B cell (primary cell): Measurements from ENCODE around the gene ADA. TPM values are rescaled to one million over a fixed set of nuclear protein-coding genes. Genes with fewer than 3 reads are reported as not detected.

Experiments
- ATAC-seq: fragments of 200-7000 bp; cut with Tn5 transposase; one replicate; pipeline ENCODE4 v1.10.0; 2021; ENCODE audit warnings: low read depth, mild to moderate bottlenecking, moderate number of reproducible peaks, moderate library complexity
- CTCF ChIA-PET: fragments of 350-600 bp; sonication (Branson Sonifier 250); formaldehyde crosslinking; loops from one replicate; lab custom pipeline; 2021; ENCODE audit warnings: antibody characterized with exemption, inconsistent platforms; lab: Charles Lee
- POLR2A ChIA-PET: fragments of 350-600 bp; sonication (Branson Sonifier 250); formaldehyde crosslinking; loops from one replicate; lab custom pipeline; 2021; ENCODE audit warnings: antibody characterized with exemption; lab: Charles Lee
- DNase-seq: peaks from one replicate; pipeline ENCODE4 v3.0.0; 2013
- H2AFZ ChIP-seq: 2 replicates; pipeline ENCODE4 v1.6.1; 2012; ENCODE audit warnings: mild to moderate bottlenecking, low read depth, low read length; ENCODE audit not compliant: insufficient read depth, poor library complexity, severe bottlenecking
- H3K27ac ChIP-seq, 2 donors: 1 replicate in 1 of 2; 2 replicates in 1 of 2; pipeline ENCODE4 v1.5.1; 2012 to 2013; ENCODE audit warnings: low read length in 2 of 2, mild to moderate bottlenecking in 2 of 2, moderate library complexity in 1 of 2
- H3K27me3 ChIP-seq, 4 experiments: fragments of 200-600 bp in 1 of 4; sonication (generic) in 1 of 4; replicated peaks in 1 of 4; 1 replicate in 2 of 4; 2 replicates in 2 of 4; pipeline versions ENCODE4 v1.6.1 to v1.7.0; 2013 to 2016; ENCODE audit warnings: low read length in 3 of 4, mild to moderate bottlenecking in 2 of 4, mixed read lengths in 1 of 4, moderate library complexity in 1 of 4; ENCODE audit not compliant: insufficient read depth in 4 of 4, control insufficient read depth in 3 of 4; ENCODE audit errors: control extremely low read depth in 1 of 4
- H3K36me3 ChIP-seq, 2 experiments: replicated peaks in 1 of 2; 1 replicate in 1 of 2; 2 replicates in 1 of 2; pipeline versions ENCODE4 v1.6.1 to v1.7.1; 2013; ENCODE audit warnings: low read length in 1 of 2; ENCODE audit not compliant: insufficient read depth in 2 of 2, control insufficient read depth in 1 of 2; ENCODE audit errors: control extremely low read depth in 1 of 2, extremely low read depth in 1 of 2
- H3K4me1 ChIP-seq, 2 donors: fragments of 200-600 bp in 1 of 2; sonication (generic) in 1 of 2; 1 replicate in 1 of 2; 2 replicates in 1 of 2; pipeline versions ENCODE4 v1.5.1 to v1.6.1; 2013 to 2017; ENCODE audit warnings: low read length in 2 of 2; ENCODE audit not compliant: control insufficient read depth in 2 of 2, insufficient read depth in 2 of 2
- H3K4me2 ChIP-seq: replicated peaks from 2 replicates; pipeline ENCODE3; 2012; ENCODE audit warnings: mild to moderate bottlenecking, low read depth, low read length; ENCODE audit not compliant: poor library complexity, severe bottlenecking
- H3K4me3 ChIP-seq, 5 experiments: fragments of 200-600 bp in 1 of 5; sonication (generic) in 1 of 5; 1 replicate in 3 of 5; 2 replicates in 2 of 5; pipeline versions ENCODE4 v1.5.1 to v1.7.0; 2011 to 2016; ENCODE audit warnings: low read length in 4 of 5, mild to moderate bottlenecking in 4 of 5, low read depth in 2 of 5, control low read depth in 1 of 5, moderate library complexity in 1 of 5; ENCODE audit not compliant: insufficient read depth in 1 of 5; ENCODE audit errors: control extremely low read depth in 1 of 5, extremely low read depth in 1 of 5
- H3K79me2 ChIP-seq: fragments of 200-600 bp; sonication (generic); one replicate; pipeline ENCODE4 v1.6.0; 2016; ENCODE audit warnings: low read length; ENCODE audit not compliant: control insufficient read depth, insufficient read depth
- H3K9ac ChIP-seq: fragments of 200-600 bp; sonication (generic); 2 replicates; pipeline ENCODE4 v1.6.1; 2017; ENCODE audit warnings: mild to moderate bottlenecking, low read length, moderate library complexity
- H3K9me3 ChIP-seq, 3 donors: one replicate each; pipeline versions ENCODE4 v1.6.1 to v1.7.1; 2013; ENCODE audit warnings: low read length in 2 of 3; ENCODE audit not compliant: control insufficient read depth in 2 of 3, insufficient read depth in 1 of 3; ENCODE audit errors: control extremely low read depth in 1 of 3
- H4K20me1 ChIP-seq: 2 replicates; pipeline ENCODE4 v1.6.0; 2012; ENCODE audit warnings: mild to moderate bottlenecking, low read length; ENCODE audit not compliant: insufficient read depth, control insufficient read depth, poor library complexity, severe bottlenecking
- H3K27ac Mint-ChIP-seq: one replicate; pipeline ENCODE4 v1.8.0; 2021; ENCODE audit warnings: mixed read lengths
- H3K27me3 Mint-ChIP-seq: one replicate; pipeline ENCODE4 v1.8.0; 2021; ENCODE audit warnings: mixed read lengths
- H3K4me1 Mint-ChIP-seq: one replicate; pipeline ENCODE4 v1.8.0; 2021; ENCODE audit warnings: mixed read lengths
- H3K4me3 Mint-ChIP-seq: one replicate; pipeline ENCODE4 v1.8.0; 2021; ENCODE audit warnings: mixed read lengths
- H3K9me3 Mint-ChIP-seq: one replicate; pipeline ENCODE4 v1.8.0; 2022; ENCODE audit warnings: mixed read lengths; ENCODE audit not compliant: insufficient read depth
- EZH2 ChIP-seq: IDR thresholded peaks from 2 replicates; pipeline ENCODE4 v1.6.1; 2012; ENCODE audit warnings: borderline replicate concordance, low read depth, mild to moderate bottlenecking, moderate library complexity, low read length; ENCODE audit not compliant: insufficient read depth, poor library complexity, severe bottlenecking
- WGBS: methylation state at CpG from one replicate; pipeline ENCODE4 v1.1.5; 2013; ENCODE audit warnings: missing lambda C conversion rate; ENCODE audit not compliant: insufficient coverage; 5-methylcytosine and 5-hydroxymethylcytosine counted together
- intact Hi-C: fragments of 100-400 bp; cut with micrococcal nuclease; formaldehyde crosslinking; loops from one replicate; pipeline ENCODE4 v1.10.0; 2022
- polyA plus RNA-seq: library from polyadenylated mRNA; depleted of rRNA; stranded (reverse); fragments of >200 nt; gene quantifications from 2 replicates; pipeline ENCODE4 v1.2.3, GENCODE V29; 2012
- total RNA-seq, 2 donors: library from RNA; stranded (reverse); fragments of 120-200 nt in 1 of 2; gene quantifications; 1 replicate in 1 of 2; 2 replicates in 1 of 2; pipeline versions ENCODE4 v1.2.3 to v1.2.4, GENCODE V29; 2013 to 2022
- TF ChIP-seq, protein P1 (sequence below): fragments of 200-600 bp; IDR thresholded peaks from one replicate; pipeline ENCODE4 v1.8.0; 2022; ENCODE audit warnings: antibody characterized with exemption, mild to moderate bottlenecking

Gene ADA
- total and polyA plus RNA-seq, 2 donors (not counting 1 experiment from before 2014, with no cell fraction given) = 10.0 to 34.2 TPM

GRCh38 chr20:44609516-44610312, 41.8 kb downstream of the ADA start:
- TF ChIP-seq, protein P1, sequence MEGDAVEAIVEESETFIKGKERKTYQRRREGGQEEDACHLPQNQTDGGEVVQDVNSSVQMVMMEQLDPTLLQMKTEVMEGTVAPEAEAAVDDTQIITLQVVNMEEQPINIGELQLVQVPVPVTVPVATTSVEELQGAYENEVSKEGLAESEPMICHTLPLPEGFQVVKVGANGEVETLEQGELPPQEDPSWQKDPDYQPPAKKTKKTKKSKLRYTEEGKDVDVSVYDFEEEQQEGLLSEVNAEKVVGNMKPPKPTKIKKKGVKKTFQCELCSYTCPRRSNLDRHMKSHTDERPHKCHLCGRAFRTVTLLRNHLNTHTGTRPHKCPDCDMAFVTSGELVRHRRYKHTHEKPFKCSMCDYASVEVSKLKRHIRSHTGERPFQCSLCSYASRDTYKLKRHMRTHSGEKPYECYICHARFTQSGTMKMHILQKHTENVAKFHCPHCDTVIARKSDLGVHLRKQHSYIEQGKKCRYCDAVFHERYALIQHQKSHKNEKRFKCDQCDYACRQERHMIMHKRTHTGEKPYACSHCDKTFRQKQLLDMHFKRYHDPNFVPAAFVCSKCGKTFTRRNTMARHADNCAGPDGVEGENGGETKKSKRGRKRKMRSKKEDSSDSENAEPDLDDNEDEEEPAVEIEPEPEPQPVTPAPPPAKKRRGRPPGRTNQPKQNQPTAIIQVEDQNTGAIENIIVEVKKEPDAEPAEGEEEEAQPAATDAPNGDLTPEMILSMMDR = peak; percentile 97
- no peak for TF ChIP-seq EZH2
- Histone ChIP-seq H3K27me3 (no peaks in the 10 kb centered on the region), H3K9me3 (peaks cover 0 to 7% (median 3%) of the 10 kb centered on the region in 3 donors), H4K20me1 (peaks cover 29% of the 10 kb centered on the region), H3K4me2 (peak overlapping the region; percentile 70), H3K9ac (peak overlapping the region; percentile 32), H3K27ac (peak overlapping the region; percentile 67 to 68), H3K4me1 (peaks cover 26 to 33% of the 10 kb centered on the region in 2 donors), H3K36me3 (peaks cover 0 to 38% of the 10 kb centered on the region in 2 experiments), H3K79me2 (peaks cover 94% of the 10 kb centered on the region), H2AFZ (peak overlapping the region; percentile 70), H3K4me3 (peak overlapping the region in 2 of 5 experiments; percentile 5 to 28)
- Mint-ChIP-seq H3K27me3 (no peaks in the 10 kb centered on the region), H3K4me3 (peak overlapping the region; percentile 84), H3K27ac (peak overlapping the region; percentile 96), H3K9me3 (peaks cover 2% of the 10 kb centered on the region), H3K4me1 (peaks cover 55% of the 10 kb centered on the region)
- peak; percentile 96 for ATAC-seq
- CTCF ChIA-PET = interaction anchor here (0.6 to 15.8 kb wide), 42 partner anchors 9 to 493 kb away, joined by 3 to 772 read pairs (median 4); partner anchors contain the start of genes PKIG, SERINC3 and TTPAL
- peak; percentile 89 for DNase-seq
- intact Hi-C loops = loop anchor here (1.0 to 2.0 kb wide), 8 partner anchors 33 to 394 kb away; partner anchors contain the start of genes SERINC3 and TTPAL
- WGBS = 42% methylated on average over 23 of the region's 25 CpGs
- POLR2A ChIA-PET = interaction anchor here (0.6 to 3.4 kb wide), 6 partner anchors 15 to 87 kb away, joined by 3 to 19 read pairs (median 8); partner anchors contain the start of gene PKIG
